ACHN (cell line): ENCODE data around the gene ZCCHC8.
A peak's percentile ranks its signal among the peaks of the same experiment; 100 is the strongest.

Source experiments
- DNase-seq: peaks from one replicate; pipeline ENCODE4 v3.0.0-alpha.2; 2015
- in situ Hi-C: cut with HindIII; loops from 2 replicates; pipeline ENCODE4 v1.10.0; 2017; ENCODE audit warnings: low sequenced_read_pairs, low pct_ligation_motif_present, low pct_unique_long_range_greater_than_20kb

The ZCCHC8 gene

GRCh38 chr12:122500685-122501488, at the start of gene ZCCHC8:
Gene ZCCHC8 (minus strand): TSS chr12:122500932. CDS start chr12:122500840, 92 bp downstream.
- in situ Hi-C loops = no loop called here
- peak; percentile 100 for DNase-seq

GRCh38 chr12:122547330-122547729, 46.6 kb upstream of the ZCCHC8 start:
- in situ Hi-C loops = no loop called here

GRCh38 chr12:122545855-122546254, 45.1 kb upstream of the ZCCHC8 start:
- in situ Hi-C loops = no loop called here
- DNase-seq = no peak

More at GRCh38 chr12:122547330-122547729, 46.6 kb upstream of the ZCCHC8 start:
- no peak for DNase-seq

- in situ Hi-C loops = no loop called here
These were observed 43.8 kb upstream of the ZCCHC8 start for GRCh38 chr12:122544537-122544936.

GRCh38 chr12:122538496-122538895, 37.8 kb upstream of the ZCCHC8 start:
- in situ Hi-C loops = no loop called here
- DNase-seq = no peak

More at GRCh38 chr12:122544537-122544936, 43.8 kb upstream of the ZCCHC8 start:
- DNase-seq = no peak

- in situ Hi-C loops = no loop called here
- DNase-seq = peak; percentile 32
These were observed 36.3 kb upstream of the ZCCHC8 start for GRCh38 chr12:122537021-122537420.

- no peak for DNase-seq
- in situ Hi-C loops = no loop called here
These were observed 33.1 kb upstream of the ZCCHC8 start for GRCh38 chr12:122533856-122534255.

- in situ Hi-C loops = no loop called here
- no peak for DNase-seq
These were observed 28.3 kb upstream of the ZCCHC8 start for GRCh38 chr12:122528992-122529391.

- in situ Hi-C loops = no loop called here
- DNase-seq = no peak
These were observed 27.9 kb upstream of the ZCCHC8 start for GRCh38 chr12:122528582-122528981.

GRCh38 chr12:122527478-122527944, 26.8 kb upstream of the ZCCHC8 start:
- DNase-seq = peak; percentile 50
- in situ Hi-C loops = no loop called here

GRCh38 chr12:122526683-122527477, 26.1 kb upstream of the ZCCHC8 start, which contains the start of the genes KNTC1 and RSRC2:
Gene KNTC1 (plus strand): TSS chr12:122527249. CDS start chr12:122530064, 2,815 bp downstream.
Gene RSRC2 (minus strand): TSS chr12:122526936. CDS start chr12:122526853, 83 bp downstream.
- peak; percentile 100 for DNase-seq
- in situ Hi-C loops = no loop called here

- in situ Hi-C loops = no loop called here
- DNase-seq = no peak
These were observed 23.4 kb upstream of the ZCCHC8 start for GRCh38 chr12:122523846-122524718.

GRCh38 chr12:122523280-122523679, 22.5 kb upstream of the ZCCHC8 start:
- in situ Hi-C loops = no loop called here
- DNase-seq = no peak

GRCh38 chr12:122520676-122521075, 19.9 kb upstream of the ZCCHC8 start:
- no peak for DNase-seq
- in situ Hi-C loops = no loop called here

- no peak for DNase-seq
- in situ Hi-C loops = no loop called here
These were observed 18.7 kb upstream of the ZCCHC8 start for GRCh38 chr12:122519418-122519817.

- in situ Hi-C loops = no loop called here
- DNase-seq = no peak
These were observed 18.2 kb upstream of the ZCCHC8 start for GRCh38 chr12:122518908-122519307.

GRCh38 chr12:122517877-122518276, 17.1 kb upstream of the ZCCHC8 start:
- in situ Hi-C loops = no loop called here
- peak; percentile 99 for DNase-seq
